Measurements from ENCODE around the gene REXO4.

DNA sequence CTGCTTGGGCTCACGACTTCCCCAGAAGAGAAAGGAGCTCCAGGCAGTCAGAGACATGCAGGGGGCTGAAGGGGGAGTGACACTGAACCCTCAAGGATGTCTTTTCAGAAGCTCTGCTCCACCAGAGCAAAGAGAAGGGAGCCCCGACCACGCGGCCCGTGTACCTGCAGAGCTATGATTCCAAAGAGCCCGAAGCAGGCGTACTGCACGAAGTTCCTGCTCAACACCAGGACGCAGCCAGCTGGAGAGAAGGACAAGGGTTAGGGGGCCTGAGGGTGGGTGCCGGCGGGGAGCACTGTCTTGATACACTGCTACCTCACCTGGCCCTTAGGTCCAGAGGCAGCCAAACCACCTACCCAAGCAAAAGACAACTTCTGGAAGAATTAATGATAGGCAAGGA is 51.4 kb downstream of the REXO4 start:
- TF ChIP-seq CTCF (IDR thresholded peaks at IDR 0.05) (no peak), EP300 (IDR thresholded peaks at IDR 0.05; ENCODE audit: low read depth) (no peak), POLR2AphosphoS5 (IDR thresholded peaks at IDR 0.05) (no peak), POLR2A (IDR thresholded peaks at IDR 0.05) (no peak)

Data from transverse colon (tissue), 4 donors.